Mesendoderm (in vitro differentiated cells): ENCODE results near the gene MAGI2.
A peak's percentile ranks its signal among the peaks of the same experiment; 100 is the strongest.

Experiments used
- DNase-seq: peaks from one replicate; pipeline ENCODE4 v3.0.0; 2013
- H2AK5ac ChIP-seq: 2 replicates; pipeline ENCODE4 v1.6.1; 2013; ENCODE audit warnings: low read length, inconsistent platforms
- H2BK120ac ChIP-seq: 2 replicates; pipeline ENCODE4 v1.6.1; 2013; ENCODE audit warnings: low read depth, mild to moderate bottlenecking, low read length, moderate library complexity, mixed read lengths
- H2BK15ac ChIP-seq: replicated peaks from 2 replicates; pipeline ENCODE4 v1.6.1; 2013; ENCODE audit warnings: low read depth, mild to moderate bottlenecking, moderate library complexity
- H2BK5ac ChIP-seq: 2 replicates; pipeline ENCODE4 v1.6.1; 2013; ENCODE audit warnings: low read length, inconsistent platforms
- H3K18ac ChIP-seq: 2 replicates; pipeline ENCODE4 v1.6.1; 2013; ENCODE audit warnings: mild to moderate bottlenecking, low read length, mixed read lengths
- H3K23ac ChIP-seq: one replicate; pipeline ENCODE4 v1.6.1; 2013; ENCODE audit warnings: low read length
- H3K27ac ChIP-seq: 2 replicates; pipeline ENCODE4 v1.5.1; 2013; ENCODE audit warnings: low read depth, mild to moderate bottlenecking, inconsistent platforms, low read length, moderate library complexity
- H3K27me3 ChIP-seq: 2 replicates; pipeline ENCODE4 v1.6.1; 2013; ENCODE audit warnings: low read length, control low read depth, mild to moderate bottlenecking, inconsistent platforms; ENCODE audit not compliant: insufficient read depth, poor library complexity
- H3K36me3 ChIP-seq: 2 replicates; pipeline ENCODE4 v1.6.1; 2013; ENCODE audit warnings: low read length, inconsistent platforms; ENCODE audit not compliant: control insufficient read depth, insufficient read depth
- H3K4ac ChIP-seq: one replicate; pipeline ENCODE4 v1.6.1; 2013; ENCODE audit warnings: low read depth, mild to moderate bottlenecking, low read length, moderate library complexity
- H3K4me1 ChIP-seq: 2 replicates; pipeline ENCODE4 v1.6.1; 2013; ENCODE audit warnings: low read depth, low read length, inconsistent platforms; ENCODE audit not compliant: control insufficient read depth
- H3K4me2 ChIP-seq: 2 replicates; pipeline ENCODE4 v1.6.1; 2013; ENCODE audit warnings: low read length
- H3K4me3 ChIP-seq: 2 replicates; pipeline ENCODE4 v1.5.1; 2013; ENCODE audit warnings: mild to moderate bottlenecking, low read length
- H3K56ac ChIP-seq: one replicate; pipeline ENCODE4 v1.6.1; 2013; ENCODE audit warnings: low read length
- H3K79me1 ChIP-seq: 2 replicates; pipeline ENCODE4 v1.6.1; 2013; ENCODE audit warnings: low read length, inconsistent platforms
- H3K79me2 ChIP-seq: 2 replicates; pipeline ENCODE4 v1.6.1; 2013; ENCODE audit warnings: mild to moderate bottlenecking, low read length; ENCODE audit not compliant: control insufficient read depth, insufficient read depth
- H3K9ac ChIP-seq: 2 replicates; pipeline ENCODE4 v1.6.1; 2013; ENCODE audit warnings: low read length, inconsistent platforms
- H4K5ac ChIP-seq: one replicate; pipeline ENCODE4 v1.6.1; 2013; ENCODE audit warnings: low read length
- H4K8ac ChIP-seq: one replicate; pipeline ENCODE4 v1.6.1; 2013; ENCODE audit warnings: low read depth, mild to moderate bottlenecking, control low read depth, low read length, moderate library complexity
- WGBS: extraction: QIAGEN DNeasy Blood & Tissue Kit; methylation state at CpG from one replicate; pipeline ENCODE4 v1.1.7; 2013; ENCODE audit warnings: low lambda C conversion rate, missing lambda C conversion rate; ENCODE audit not compliant: insufficient coverage; ENCODE audit errors: extremely low coverage; 5-methylcytosine and 5-hydroxymethylcytosine counted together

MAGI2 gene

DNA sequence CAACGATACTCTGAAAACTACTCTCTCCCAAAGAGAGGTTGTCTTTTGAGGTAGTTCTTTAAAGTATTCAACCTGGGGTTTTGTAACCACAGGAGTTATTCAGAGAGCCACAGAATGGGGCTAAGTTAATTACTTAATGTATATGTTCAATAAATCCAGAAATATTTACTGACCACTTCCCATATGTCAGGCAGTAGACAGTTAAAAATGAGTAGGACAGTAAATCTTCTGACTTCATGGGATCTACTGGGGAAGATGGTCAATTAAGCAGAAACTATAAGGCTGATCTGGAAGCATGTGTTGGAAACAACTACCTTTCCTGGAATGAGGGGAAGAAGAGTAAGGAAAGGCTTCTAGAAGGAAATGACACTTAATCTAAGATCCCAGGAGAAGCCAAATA lies 167.7 kb downstream of the MAGI2 start:
- Histone ChIP-seq H3K4me3 (no peak overlapping the region), H3K18ac (no peak overlapping the region), H3K9ac (no peak overlapping the region), H2BK120ac (no peak overlapping the region), H3K79me1 (no peaks in the 10 kb centered on the region), H2AK5ac (no peak overlapping the region), H3K56ac (no peak overlapping the region), H3K27ac (no peak overlapping the region), H2BK15ac (no peak overlapping the region), H3K4me1 (no peaks in the 10 kb centered on the region), H4K5ac (no peak overlapping the region), H3K4me2 (no peak overlapping the region), H3K4ac (no peak overlapping the region), H3K27me3 (no peaks in the 10 kb centered on the region), H3K79me2 (no peaks in the 10 kb centered on the region), H2BK5ac (no peak overlapping the region), H4K8ac (no peak overlapping the region), H3K36me3 (no peaks in the 10 kb centered on the region), H3K23ac (no peak overlapping the region)
- WGBS: no CpG with 5 or more reads among the region's 1 CpG
- no peak for DNase-seq

DNA sequence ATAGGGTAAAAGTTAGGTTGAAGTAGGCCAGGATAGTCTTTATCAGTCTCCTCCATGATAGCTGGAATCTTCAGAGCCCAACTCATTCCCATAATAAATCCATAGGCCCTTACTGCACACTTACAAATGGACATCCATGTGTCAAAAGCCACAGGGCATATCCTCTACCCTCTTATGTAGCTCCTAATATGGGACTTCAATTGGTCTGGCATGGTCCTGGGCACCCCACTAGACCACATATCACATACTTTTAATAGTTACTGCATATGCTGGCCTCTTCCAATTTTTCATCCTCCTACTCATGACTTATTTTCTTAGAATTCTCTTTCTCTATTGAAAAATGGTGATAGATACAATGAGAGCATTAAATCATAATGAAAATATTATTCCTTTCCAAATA lies 169.3 kb downstream of the MAGI2 start:
- Histone ChIP-seq H3K4me2 (no peak overlapping the region), H4K5ac (no peak overlapping the region), H3K79me2 (no peaks in the 10 kb centered on the region), H3K4ac (no peak overlapping the region), H3K4me1 (no peaks in the 10 kb centered on the region), H2BK120ac (no peak overlapping the region), H3K18ac (no peak overlapping the region), H4K8ac (no peak overlapping the region), H2BK5ac (no peak overlapping the region), H3K27me3 (no peaks in the 10 kb centered on the region), H2BK15ac (no peak overlapping the region), H3K23ac (no peak overlapping the region), H3K27ac (no peak overlapping the region), H2AK5ac (no peak overlapping the region), H3K56ac (no peak overlapping the region), H3K36me3 (no peaks in the 10 kb centered on the region), H3K9ac (no peak overlapping the region), H3K4me3 (no peak overlapping the region), H3K79me1 (no peaks in the 10 kb centered on the region)
- no peak for DNase-seq

DNA sequence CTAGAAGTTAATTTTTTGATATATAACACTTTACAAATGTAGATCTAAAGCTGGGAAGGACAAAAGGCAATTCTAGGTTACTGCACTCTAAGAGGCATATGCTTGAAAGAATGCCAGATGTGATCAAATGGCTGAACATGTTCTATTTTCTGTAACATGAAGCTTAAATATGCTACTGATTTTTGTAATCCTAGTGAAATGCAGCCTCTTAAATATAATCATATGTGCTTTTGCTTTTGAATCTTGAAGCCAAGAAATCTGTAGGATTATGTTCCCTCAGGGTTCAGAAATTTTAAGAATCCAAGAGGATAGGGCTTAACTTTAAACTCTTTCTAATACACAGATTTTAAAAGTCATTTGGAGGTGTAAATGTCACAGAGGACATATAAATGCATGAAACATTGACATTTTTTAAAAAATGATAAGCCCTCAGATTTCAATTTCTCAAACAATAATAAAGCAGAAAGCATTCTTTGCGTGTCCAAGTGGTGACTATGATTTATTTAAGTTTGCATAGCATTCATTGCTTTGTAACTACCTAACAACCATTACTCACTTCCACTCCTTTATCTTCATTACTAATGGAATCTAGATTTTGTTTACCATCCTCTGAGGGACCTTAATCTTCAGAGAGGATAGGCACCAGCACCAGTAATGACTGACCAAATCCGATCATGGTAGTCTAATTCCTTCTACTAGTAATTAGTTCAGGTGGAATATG lies 170.4 kb downstream of the MAGI2 start:
- H3K27ac ChIP-seq: no peak overlapping the region
- DNase-seq: no peak

DNA sequence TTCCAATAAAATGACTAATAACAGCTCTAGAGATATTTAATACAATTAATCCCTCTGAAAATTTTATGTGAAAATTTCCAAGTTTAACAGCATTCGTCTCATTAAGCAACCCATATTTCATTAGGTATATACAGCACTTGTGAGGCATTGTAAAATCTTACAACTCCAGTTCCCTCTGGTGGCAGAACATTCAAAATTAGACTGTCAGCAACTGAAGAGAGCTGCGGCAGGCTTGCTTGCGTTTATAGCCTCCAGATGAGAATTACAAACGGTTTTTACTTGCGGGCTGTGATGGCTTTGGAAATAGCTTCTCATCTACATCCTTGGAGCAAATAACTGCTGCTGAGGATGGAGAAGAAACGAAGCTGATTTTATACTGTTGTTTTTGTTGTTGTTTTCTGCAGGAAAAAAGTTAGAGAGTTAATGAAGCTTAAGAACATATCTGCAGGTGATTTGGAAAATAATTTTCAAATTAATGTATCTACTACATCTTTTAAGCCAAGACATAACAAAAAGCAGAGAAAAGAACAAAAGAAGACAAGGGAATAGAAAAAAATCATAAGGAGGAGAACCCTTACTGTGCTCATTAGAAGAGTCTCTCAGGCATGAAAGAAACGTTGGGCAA lies 171.3 kb downstream of the MAGI2 start:
- DNase-seq: peak; percentile 41

More for the DNA sequence above, 170.4 kb downstream of the MAGI2 start:
- H2BK5ac ChIP-seq: no peak overlapping the region
- no peaks in the 10 kb centered on the region for H3K36me3 ChIP-seq
- no peak overlapping the region for H4K5ac ChIP-seq
- H3K4ac ChIP-seq: no peak overlapping the region
- H3K4me2 ChIP-seq: no peak overlapping the region
- no peak overlapping the region for H3K23ac ChIP-seq
- H3K56ac ChIP-seq: no peak overlapping the region
- H3K79me2 ChIP-seq: no peaks in the 10 kb centered on the region
- H2AK5ac ChIP-seq: no peak overlapping the region
- no peak overlapping the region for H3K9ac ChIP-seq
- WGBS: no CpG with 5 or more reads among the region's 2 CpGs
- no peak overlapping the region for H2BK15ac ChIP-seq
- H4K8ac ChIP-seq: no peak overlapping the region
- no peaks in the 10 kb centered on the region for H3K79me1 ChIP-seq
- no peak overlapping the region for H2BK120ac ChIP-seq
- no peak overlapping the region for H3K18ac ChIP-seq
- no peak overlapping the region for H3K4me3 ChIP-seq
- no peaks in the 10 kb centered on the region for H3K27me3 ChIP-seq
- H3K4me1 ChIP-seq: no peaks in the 10 kb centered on the region

DNA sequence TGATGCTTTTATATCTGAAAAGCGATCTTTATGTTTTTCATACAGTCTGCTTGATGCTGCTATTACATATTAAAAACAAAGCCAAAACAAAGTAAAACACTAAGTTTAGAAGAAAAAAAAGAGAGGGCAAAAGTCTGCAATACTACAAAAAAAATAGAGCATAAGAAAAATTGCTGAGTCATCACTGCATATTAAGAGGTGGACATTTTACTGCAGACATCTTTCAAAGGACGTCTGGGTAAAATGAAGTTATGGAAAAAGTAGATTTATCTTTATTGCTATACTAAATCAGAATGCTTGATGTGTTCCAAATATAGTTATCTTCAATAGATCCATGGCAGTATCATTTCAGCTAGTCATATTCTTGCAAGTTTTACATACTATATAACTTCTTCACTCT lies 172.0 kb downstream of the MAGI2 start:
- H3K18ac ChIP-seq: no peak overlapping the region
- no peak for DNase-seq
- no peak overlapping the region for H4K5ac ChIP-seq
- no peak overlapping the region for H2BK5ac ChIP-seq
- H3K27me3 ChIP-seq: no peaks in the 10 kb centered on the region
- H3K56ac ChIP-seq: no peak overlapping the region
- H3K9ac ChIP-seq: no peak overlapping the region
- H3K23ac ChIP-seq: no peak overlapping the region
- no peaks in the 10 kb centered on the region for H3K79me2 ChIP-seq
- H4K8ac ChIP-seq: no peak overlapping the region
- H3K36me3 ChIP-seq: no peaks in the 10 kb centered on the region
- no peak overlapping the region for H2BK120ac ChIP-seq
- H3K4me3 ChIP-seq: no peak overlapping the region
- H2BK15ac ChIP-seq: no peak overlapping the region
- H3K79me1 ChIP-seq: no peaks in the 10 kb centered on the region
- no peak overlapping the region for H3K4me2 ChIP-seq
- H3K4ac ChIP-seq: no peak overlapping the region
- no peaks in the 10 kb centered on the region for H3K4me1 ChIP-seq
- H2AK5ac ChIP-seq: no peak overlapping the region
- WGBS: no CpG with 5 or more reads among the region's 2 CpGs
- H3K27ac ChIP-seq: no peak overlapping the region

More for the DNA sequence above, 171.3 kb downstream of the MAGI2 start:
- Histone ChIP-seq H3K27ac (no peak overlapping the region), H2AK5ac (no peak overlapping the region), H3K36me3 (no peaks in the 10 kb centered on the region), H3K56ac (no peak overlapping the region), H3K18ac (no peak overlapping the region), H3K79me2 (no peaks in the 10 kb centered on the region), H4K8ac (no peak overlapping the region), H3K27me3 (no peaks in the 10 kb centered on the region), H3K9ac (no peak overlapping the region), H3K4me1 (no peaks in the 10 kb centered on the region), H2BK120ac (no peak overlapping the region), H2BK15ac (no peak overlapping the region), H3K79me1 (no peaks in the 10 kb centered on the region), H4K5ac (no peak overlapping the region), H2BK5ac (no peak overlapping the region), H3K4me3 (no peak overlapping the region), H3K4me2 (no peak overlapping the region), H3K4ac (no peak overlapping the region), H3K23ac (no peak overlapping the region)
- WGBS: no CpG with 5 or more reads among the region's 7 CpGs

DNA sequence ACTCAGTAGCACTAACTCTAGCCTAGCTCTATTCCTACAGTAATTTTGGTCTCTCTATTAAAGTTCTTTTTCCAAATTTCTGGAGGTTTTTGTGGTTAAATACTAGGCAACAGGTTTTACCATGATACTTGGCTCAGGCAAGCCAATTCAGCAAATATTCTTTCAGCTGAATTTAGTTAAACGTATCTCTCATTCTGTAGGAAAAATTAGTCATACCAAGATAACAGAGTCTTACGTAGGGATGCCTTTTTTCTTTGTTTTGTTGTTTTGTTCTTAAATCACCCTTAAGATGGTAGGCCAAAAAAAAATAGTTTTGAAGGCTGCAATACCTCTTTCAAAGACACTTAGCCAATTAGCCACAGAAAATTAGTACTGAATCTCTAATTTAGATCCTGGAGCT lies 180.5 kb downstream of the MAGI2 start:
- Histone ChIP-seq H3K4me3 (no peak overlapping the region), H3K36me3 (no peaks in the 10 kb centered on the region), H3K79me1 (no peaks in the 10 kb centered on the region), H3K4me2 (no peak overlapping the region), H2BK5ac (no peak overlapping the region), H3K4me1 (no peaks in the 10 kb centered on the region), H2BK120ac (no peak overlapping the region), H3K4ac (no peak overlapping the region), H4K8ac (no peak overlapping the region), H3K27ac (no peak overlapping the region), H2AK5ac (no peak overlapping the region), H3K23ac (no peak overlapping the region), H3K56ac (no peak overlapping the region), H4K5ac (no peak overlapping the region), H3K79me2 (no peaks in the 10 kb centered on the region), H3K9ac (no peak overlapping the region), H2BK15ac (no peak overlapping the region), H3K27me3 (no peaks in the 10 kb centered on the region), H3K18ac (no peak overlapping the region)
- no peak for DNase-seq
- no CpG with 5 or more reads among the region's 2 CpGs for WGBS
